GM21447 (cell line): ENCODE measurements around the gene OPRD1.
"Not testable (repeated sequence)": the region's sequence is repeated elsewhere in the genome, so short reads cannot be mapped to it uniquely, and the experiment has no call there.

Experiments used
- ATAC-seq: cut with Tn5 transposase; IDR thresholded peaks from one replicate; pipeline ENCODE4 v1.9.1; 2021; ENCODE audit not compliant: unreplicated experiment

The OPRD1 gene

GRCh38 chr1:28800324-28800723 is 11.6 kb upstream of the OPRD1 start:
- ATAC-seq, result no peak

GRCh38 chr1:28801461-28801860 is 10.5 kb upstream of the OPRD1 start:
- no peak for ATAC-seq

- no peak for ATAC-seq
These were observed 8.9 kb upstream of the OPRD1 start for GRCh38 chr1:28803051-28803450.

- ATAC-seq, result no peak
These were observed 8.3 kb upstream of the OPRD1 start for GRCh38 chr1:28803662-28804061.

GRCh38 chr1:28804071-28804470 is 7.9 kb upstream of the OPRD1 start:
- ATAC-seq, result no peak

- ATAC-seq, result no peak
These were observed 4.9 kb upstream of the OPRD1 start for GRCh38 chr1:28807046-28807445.

GRCh38 chr1:28807986-28808385 is 4.0 kb upstream of the OPRD1 start:
- ATAC-seq, result no peak

GRCh38 chr1:28811369-28811765 is 603 bp upstream of the OPRD1 start:
- ATAC-seq, result no peak

- ATAC-seq, result no peak
These were observed 899 bp downstream of the OPRD1 start for GRCh38 chr1:28812669-28813468.

- ATAC-seq, result no peak
These were observed 2.0 kb downstream of the OPRD1 start for GRCh38 chr1:28813931-28814465.

GRCh38 chr1:28815533-28816185 is 3.7 kb downstream of the OPRD1 start:
- ATAC-seq, result no peak

- ATAC-seq, result no peak
These were observed 5.2 kb downstream of the OPRD1 start for GRCh38 chr1:28817133-28817532.

GRCh38 chr1:28819020-28819419 is 7.0 kb downstream of the OPRD1 start:
- ATAC-seq, result no peak

GRCh38 chr1:28822799-28823198 is 10.8 kb downstream of the OPRD1 start:
- no peak for ATAC-seq

GRCh38 chr1:28824061-28824460 is 12.1 kb downstream of the OPRD1 start:
- not testable (repeated sequence) for ATAC-seq

- ATAC-seq, result not testable (repeated sequence)
These were observed 16.4 kb downstream of the OPRD1 start for GRCh38 chr1:28828227-28828858.

GRCh38 chr1:28830814-28831213 is 18.8 kb downstream of the OPRD1 start:
- no peak for ATAC-seq

GRCh38 chr1:28832966-28833365 is 21.0 kb downstream of the OPRD1 start:
- ATAC-seq, result no peak

- no peak for ATAC-seq
These were observed 21.4 kb downstream of the OPRD1 start for GRCh38 chr1:28833381-28833780.

GRCh38 chr1:28835237-28835650 is 23.3 kb downstream of the OPRD1 start:
- no peak for ATAC-seq

- no peak for ATAC-seq
These were observed 24.5 kb downstream of the OPRD1 start for GRCh38 chr1:28836421-28836956.
